COR-L47 (cell line): ENCODE data around the gene CARD9.
"Not testable (repeated sequence)": the region's sequence is repeated elsewhere in the genome, so short reads cannot be mapped to it uniquely, and the experiment has no call there.

Experiments
- DNase-seq: peaks from one replicate; lab custom pipeline; 2025; lab: John Stamatoyannopoulos, UW

The CARD9 gene

DNA sequence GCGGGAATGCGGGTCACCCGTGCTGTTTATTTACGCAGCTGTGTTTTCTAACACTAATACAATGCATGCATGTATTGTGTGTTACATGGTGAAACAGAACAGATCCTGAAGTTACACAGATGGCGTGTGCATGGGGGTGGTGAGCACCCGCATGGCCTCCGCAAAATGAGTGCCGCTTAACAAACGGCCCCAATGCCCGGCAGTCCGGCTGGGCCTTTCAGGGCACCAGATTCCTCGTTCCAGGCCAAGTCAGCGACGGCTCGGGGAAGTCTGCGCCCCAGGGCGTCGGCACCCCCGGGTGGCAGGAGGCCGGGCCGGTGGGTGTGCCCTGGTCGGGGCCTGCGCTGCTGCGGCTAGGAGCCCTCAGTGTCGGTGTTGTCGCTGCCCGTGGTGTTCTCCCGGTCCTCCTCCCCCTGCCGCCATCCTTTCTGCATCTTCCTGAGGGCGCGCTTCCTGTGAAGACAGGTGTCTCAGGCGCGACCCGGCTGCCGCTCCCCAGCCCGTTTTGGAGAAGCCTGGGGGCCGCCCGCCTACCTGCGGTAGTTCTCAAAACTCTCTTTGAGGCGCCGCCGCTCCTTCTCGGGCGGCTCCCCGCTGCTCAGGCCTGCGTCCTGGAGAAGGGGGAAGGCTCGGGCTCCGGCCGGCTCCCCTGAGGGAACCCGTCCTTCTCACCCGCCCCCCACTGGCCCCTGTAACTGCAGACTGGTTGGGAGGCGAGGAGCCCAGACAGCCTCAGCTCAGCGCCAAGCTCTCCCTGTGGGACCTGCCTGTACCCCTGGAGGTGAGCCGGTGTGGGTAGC lies 9.3 kb downstream of the CARD9 start:
- no peak for DNase-seq

DNA sequence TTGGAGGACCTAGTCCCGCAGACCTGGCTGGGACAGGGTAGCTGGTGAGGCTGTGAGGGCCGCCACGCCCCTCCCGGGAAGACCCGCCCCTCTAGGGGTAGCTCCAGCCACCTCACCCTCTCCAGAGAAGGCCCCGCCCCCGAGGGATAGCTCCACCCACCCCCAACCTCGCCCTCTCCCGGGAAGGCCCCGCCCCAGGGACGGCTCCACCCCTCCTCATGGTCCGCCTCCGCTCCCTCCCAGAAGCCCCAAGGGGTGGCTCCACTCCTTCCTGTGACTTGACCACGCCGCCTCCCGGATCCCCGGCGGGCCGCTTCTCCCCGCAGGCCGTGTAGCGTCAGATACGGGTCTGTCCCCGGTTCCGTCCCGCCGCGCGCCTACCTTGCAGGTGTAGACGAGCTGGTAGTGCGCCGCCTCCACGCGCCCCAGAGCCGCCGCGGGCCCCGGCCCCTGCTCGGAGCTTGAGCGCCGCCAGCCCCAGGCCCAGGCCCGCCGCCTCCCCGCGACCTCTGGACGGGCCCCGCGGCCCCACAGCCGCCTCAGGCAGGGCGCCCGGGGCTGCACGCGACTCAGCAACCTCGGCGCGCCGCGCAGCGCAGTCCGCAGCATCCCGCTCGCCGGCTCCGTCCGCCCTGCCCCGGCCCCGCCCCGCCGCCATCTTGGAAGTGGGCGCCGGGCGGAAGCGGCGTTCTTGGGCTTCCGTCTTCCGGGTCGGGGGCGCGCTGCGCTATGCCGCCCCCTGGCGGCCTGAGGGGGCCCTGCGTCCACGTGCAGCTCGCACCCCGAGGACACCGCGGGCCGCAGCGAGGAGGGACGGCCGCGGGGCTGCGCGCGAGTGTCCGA lies 10.1 kb downstream of the CARD9 start, which contains the start of gene DNLZ:
TSS of gene DNLZ (minus strand) at position 639 of the 843 bp plus-strand sequence. CDS start at position 609, 30 bp downstream.
- peak; percentile 89 for DNase-seq

DNA sequence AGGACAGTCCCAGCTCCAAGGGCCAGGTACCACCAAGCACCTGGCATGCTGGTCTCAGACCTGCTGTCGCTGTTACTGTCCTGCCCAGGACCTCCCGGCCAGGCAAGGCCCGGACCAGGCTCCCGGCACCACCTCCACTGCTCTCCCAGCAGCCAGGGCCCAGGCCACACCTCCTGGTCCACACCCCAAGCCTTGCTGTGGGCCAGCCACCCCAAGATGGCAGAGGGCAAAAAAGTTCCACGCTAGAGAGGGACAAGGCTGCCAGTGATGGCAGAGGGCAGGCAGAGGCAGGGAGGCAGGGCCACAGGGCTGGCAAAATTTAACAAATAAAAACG lies 11.1 kb downstream of the CARD9 start:
- DNase-seq: no peak

DNA sequence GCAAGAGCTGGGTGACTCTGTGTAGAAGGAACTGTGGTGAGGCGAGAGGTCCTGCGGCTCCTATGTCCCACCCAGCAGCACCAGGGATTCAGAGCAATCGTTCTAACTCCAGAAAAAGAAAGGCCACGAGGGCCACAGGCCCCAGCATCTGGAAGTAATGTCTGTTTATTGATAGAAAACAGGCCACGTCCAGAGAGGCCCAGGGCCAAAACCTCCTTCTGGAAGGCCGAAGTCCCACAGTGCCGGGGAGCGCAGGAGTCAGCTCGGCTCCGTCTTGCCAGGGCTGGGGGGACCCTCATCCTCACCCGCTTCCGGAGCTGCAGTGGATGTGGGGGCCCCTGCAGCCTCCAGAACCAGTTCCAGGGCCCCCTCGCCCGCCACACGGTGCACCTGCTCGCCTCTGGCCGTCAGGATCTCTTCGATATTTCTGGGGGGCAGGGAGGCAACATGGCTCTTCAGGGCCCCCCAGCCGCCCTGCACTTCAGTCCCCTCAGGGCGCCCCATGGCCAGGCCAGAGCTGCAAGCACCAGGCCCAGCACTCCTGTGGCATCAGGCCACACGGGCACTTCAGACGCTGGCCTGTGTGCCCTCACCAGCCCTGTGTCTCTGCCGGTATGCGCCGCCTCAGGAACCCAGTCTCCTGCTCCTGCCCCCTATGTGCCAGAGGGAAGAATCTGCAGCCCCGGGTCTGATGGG lies 11.6 kb downstream of the CARD9 start:
- no peak for DNase-seq

DNA sequence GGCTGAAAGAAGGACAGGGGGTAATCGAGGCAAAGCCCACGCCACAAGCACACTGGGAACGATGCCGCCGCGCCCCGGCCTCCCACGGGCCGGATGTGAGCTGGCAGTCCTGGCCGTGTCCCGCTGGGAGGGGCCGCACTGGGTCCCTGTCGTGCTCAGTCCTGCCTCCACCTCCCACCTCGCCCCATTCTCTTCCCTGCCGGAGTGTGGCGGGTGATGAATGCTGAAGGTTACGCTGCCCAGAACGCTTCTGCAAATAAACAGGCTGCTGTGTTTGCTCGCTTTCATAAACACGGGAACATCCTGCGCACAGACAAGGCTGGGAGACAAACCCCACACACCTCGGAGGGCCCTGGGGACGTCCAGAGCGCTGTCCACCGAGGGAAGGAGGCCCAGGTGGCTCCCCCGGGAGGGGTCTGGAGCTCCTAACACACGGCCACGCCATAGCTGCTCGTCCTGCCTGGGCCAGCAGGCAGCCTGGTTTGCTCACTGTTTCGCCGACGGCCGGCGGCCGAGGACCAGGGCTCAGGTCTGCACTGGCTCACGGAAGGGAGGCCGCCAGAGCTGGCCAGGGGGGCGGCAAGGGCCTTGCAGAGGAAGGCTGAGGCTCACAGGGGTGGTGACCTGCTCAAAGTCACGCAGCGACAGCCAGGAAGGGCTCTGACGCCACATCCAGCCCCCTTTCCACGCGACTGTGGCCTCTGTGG lies 12.3 kb downstream of the CARD9 start:
- no peak for DNase-seq

DNA sequence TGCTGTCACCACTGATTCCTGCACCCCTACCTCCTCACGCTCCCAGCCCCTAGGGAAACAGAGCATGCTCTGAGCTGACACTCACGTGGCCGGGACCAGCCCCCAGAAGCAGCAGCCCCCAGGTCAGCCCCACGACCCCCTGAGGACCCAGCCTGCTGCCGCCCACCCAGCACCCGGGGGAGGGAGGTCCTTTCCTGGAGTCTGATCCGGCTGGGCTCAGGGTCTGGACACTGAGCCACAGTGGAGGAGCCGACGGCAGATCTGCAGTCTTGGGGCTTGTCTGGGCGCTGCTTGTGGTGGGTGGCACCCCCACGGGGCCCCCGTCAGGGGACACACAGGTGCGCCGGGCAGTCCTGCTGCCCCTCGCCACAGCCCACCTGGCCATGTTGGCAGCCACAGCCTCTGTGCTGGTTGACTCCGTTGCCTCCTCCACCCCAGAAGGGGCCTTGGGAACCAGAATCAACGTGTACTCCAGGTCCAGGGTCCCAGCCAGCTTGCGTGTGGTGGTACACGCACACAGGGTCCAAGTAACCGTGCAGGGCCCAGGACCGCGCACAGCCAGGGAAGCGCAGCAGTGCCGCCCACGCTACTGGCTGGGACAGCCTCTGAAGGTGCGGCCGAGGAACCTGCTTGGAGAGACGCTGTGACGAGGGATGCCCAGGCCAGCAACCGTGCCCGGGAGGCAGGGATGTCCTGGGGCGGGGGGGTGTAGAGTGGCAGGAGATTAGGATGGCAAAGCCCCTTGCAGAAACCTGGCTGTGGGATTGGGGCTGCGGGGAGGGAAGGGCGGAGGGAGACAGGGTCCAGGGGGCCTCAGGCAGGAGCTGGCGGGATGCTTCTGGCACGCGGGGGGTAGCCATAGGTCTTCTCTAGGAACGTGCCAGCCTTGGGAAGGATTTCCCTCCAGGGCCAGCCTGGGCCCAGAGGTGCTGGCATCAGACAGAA lies 13.4 kb downstream of the CARD9 start:
- no peak for DNase-seq

DNA sequence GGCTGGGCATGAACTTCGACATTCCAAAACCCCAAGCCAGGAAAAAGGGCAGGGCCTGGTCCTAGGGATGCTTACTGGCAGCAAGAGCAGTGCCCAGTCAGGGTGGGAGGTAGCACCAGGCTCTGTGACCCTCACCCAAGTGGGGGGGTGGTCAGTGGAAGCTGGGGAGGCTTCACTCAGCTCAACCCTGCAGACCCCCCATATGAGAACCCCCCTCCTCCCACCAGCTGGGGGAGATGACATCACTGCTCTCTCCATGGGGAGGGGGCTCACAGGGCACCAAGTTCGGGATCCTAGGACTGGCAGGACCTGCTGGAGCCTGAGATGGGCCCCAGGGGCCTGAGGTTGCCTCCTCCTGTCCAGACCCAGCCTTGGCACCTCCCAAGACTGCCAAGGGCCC lies 14.6 kb downstream of the CARD9 start:
- DNase-seq: no peak

DNA sequence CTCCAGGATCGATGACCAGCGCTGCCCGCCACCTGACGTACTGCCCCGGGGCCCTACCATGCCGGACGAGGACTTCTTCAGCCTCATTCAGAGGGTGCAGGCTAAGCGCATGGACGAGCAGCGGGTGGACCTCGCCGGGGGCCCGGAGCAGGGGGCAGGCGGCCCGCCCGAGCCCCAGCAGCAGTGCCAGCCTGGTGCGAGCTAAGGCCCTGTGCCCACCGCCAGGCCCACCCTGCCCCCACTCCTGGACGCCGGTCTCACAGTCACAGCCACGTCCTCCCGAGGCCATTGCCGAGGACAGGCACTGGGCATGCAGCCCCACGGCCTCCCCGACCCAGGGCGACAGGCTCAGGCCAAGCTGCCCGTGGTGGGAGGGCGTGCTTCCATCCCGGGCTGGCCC lies 15.5 kb downstream of the CARD9 start:
- DNase-seq: no peak

DNA sequence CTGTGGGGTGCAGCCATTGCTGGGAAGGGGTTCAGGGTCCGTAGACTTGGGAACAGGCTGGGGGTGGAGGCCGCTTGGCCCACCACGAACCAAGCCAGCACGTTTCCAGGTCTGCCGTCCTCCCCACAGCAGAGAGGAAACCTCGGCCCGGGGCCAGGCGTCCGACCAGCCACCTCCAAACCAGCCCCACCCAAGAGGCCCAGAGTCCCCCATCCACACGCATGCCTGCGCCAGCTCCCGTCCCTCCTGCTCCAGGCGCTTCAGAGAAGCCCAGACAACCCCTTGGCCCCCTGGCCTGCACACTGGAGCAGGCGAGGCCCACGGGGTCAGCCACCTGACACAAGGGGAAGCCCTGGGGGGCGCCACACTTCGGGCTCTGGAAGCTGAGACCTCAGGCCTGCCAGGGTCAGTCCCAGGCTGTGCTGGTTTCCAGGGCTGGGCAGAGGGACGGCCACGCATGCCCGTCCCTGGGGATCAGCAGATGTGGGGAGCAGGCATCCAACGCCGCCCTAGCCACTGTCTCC lies 16.2 kb downstream of the CARD9 start:
- no peak for DNase-seq

DNA sequence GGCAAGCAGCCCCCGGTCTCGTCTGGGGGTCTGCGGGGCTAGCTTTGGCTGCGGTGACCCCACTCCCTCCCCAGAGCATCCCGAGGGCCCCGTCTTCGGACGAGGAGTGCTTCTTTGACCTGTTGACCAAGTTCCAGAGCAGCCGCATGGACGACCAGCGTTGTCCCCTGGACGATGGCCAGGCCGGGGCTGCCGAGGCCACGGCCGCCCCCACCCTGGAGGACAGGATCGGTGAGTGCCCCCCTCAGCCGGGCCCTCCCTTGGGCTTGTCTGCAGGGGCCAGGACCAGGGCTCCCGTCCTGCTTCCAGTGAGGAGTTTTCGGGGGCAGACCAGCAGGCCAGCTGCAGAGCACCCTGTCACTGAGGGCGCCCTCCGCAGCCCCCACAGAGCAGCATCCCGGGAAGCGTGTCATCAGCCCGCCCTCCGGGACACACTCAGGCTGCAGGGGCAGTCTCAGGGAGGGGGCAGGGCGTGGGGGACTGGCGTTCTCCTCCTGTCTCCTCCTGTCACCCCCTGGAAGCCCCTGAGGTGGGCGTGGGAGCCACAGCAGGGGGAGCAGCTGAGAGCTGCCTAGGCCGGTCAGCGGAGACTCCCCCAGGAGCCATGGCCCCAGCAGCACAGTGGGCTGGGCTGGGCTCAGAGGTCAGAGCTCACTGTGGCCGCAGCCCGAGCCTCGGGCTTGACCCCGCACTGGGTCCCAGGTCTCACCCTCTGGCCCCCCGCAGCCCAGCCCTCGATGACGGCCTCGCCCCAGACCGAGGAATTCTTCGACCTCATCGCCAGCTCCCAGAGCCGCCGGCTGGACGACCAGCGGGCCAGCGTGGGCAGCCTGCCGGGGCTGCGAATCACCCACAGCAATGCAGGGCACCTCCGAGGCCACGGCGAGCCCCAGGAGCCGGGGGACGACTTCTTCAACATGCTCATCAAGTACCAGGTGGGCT lies 17.6 kb downstream of the CARD9 start:
- DNase-seq: no peak

DNA sequence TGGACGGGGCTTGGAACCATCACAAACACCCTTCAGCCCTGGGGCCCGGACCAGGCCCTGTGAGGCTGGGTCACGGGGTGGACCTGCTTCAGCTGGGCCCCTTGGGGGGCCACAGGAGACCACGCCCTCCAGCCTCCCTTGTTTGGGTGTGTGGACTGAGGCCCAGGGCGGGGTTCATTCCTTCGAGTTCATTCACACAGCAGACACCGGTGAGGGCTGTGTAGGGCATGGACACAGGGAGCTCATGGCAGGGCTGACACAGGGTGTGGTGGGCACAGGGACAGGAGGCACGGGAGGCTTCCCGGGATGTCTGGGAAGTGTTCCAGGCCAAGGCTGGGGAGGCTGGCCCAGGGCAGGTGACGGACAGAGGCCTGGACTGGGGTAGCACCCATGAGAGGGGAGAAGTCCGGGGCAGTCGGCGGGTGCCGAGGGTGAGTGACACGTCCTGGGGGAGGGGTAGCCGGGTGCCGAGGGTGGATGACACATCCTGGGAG lies 18.8 kb downstream of the CARD9 start:
- no peak for DNase-seq

DNA sequence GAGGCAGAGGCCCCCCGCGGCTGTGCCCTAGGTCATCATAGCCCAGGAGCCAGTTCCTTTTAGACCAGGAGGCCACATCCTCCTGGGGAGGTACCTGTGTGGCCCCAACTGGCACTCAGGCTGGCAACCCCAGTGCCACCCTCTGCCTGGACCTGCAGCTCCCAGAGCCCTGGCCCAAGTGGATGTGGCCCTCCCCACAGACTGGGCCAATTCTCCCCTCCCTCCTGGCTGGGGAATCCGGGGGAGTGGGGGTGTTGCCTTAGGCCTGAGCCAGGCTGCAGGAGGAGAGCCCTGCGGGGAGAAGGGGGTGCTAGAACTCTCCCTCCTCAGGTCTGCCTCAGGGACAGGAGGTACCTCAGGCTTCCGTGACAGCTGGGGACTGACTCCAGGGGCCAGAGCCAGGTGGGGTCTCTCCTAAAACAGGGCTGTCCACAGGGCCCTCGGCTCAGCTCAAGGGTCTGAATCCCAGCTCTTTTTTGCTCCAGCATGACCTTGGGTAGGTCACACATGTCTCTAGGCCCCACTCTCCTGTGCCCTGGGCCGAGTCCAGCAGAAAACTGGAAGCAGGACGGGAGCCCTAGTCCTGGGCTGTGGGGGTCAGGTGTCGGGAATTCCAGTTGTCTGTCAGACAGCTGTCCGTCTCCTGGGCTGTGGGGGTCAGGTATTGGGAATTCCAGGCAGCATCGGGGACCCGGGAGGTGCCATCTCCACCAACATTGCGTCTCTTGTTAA lies 19.5 kb downstream of the CARD9 start:
- no peak for DNase-seq

DNA sequence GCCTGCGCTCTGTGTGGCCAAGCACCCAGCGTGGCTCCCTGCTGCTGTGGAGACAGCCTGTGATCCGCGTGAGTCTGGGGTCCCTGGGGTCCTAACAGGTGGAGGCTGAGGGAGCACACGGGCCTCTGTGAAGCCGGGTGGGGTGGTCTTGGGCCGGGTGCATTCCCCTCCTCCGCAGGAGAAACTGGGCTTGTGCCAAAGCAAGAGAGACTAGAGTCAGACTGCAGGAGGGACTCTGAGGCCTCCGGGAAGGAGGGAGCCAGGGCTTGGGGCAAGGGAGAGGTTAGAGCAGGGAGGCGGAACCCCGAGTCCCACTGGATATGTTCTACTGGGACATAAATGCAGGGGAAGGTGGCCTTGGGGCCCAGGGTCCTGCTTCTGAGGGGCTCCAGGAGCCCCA lies 20.4 kb downstream of the CARD9 start:
- no peak for DNase-seq

DNA sequence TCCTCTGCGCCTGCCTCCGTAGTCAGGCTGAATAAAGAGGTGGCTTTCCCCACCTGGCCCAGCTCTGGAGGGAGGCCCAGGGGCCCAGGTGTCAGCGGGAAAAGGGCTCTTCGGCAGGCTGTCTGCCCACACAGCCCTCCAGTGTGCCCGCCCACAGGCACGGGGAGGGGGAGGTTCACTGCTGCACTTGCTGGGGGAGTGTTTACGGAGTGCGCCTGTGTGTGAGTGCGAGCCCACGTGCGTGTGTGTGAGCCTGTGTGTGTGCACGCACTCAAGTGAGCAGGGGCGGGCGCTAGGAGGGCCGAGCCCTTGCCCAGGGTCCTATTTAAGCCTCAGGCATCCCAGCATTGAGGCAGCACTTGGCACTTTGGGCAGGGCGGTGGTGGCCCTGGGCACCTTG lies 20.8 kb downstream of the CARD9 start:
- DNase-seq: no peak

DNA sequence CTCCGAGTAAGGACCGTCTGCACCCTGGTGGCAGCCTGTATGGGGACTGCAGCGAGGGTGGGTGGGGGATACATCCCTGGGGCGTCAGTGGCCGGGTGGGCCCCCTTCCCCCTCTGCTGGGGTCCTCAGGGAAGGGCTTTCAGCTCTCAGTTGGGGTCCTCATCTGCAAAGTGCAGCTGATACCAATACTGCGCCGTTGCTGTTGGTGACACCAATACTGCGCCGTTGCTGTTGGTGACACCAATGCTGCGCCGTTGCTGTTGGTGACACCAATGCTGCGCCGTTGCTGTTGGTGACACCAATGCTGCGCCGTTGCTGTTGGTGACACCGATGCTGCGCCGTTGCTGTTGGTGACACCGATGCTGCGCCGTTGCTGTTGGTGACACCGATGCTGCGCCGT lies 21.6 kb downstream of the CARD9 start:
- not testable (repeated sequence) for DNase-seq

DNA sequence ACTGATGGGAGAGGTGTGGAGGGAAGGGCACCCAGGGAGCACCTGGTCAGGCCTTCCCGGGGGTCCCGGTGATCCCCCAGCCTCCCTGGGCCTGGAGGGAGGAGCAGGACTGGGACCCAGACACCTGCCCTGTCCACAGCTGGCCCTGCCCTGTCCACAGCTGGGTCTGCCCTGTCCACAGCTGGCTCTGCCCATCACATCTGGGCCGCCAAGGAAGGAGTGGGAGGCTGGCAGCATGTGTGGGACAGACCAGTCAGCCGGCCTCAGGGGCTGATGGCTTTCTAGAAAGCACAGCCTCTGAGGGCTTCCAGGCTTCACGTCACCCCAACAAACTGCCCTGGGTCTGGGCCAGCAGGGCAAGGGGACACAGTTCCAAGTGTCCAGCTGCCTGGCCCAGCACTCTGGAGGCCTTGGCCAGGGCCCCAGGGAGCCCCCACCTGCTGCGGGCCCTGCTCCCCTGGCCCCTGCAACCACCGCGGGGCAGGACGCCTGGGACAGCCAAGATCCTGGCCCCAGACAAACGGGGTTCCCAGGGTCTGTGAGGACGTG lies 22.1 kb downstream of the CARD9 start:
- DNase-seq: no peak

DNA sequence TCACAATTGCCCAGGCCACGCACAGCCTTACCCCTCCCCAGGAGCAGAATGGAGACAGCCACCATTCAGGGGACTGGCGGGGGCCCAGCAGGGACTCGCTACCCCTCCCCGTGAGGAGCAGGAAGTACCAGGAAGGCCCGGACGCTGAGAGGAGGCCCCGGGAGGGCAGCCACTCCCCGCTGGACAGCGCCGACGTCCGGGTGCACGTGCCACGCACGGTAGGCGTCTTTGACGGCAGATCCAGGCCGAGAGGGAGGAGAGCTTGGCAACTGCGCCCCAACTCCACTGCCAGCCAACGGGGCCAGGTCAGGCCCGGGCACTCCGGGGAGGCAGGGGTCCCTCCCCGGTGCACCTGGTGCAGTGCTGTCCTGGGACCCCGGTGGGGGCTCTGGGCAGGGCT lies 23.9 kb downstream of the CARD9 start:
- no peak for DNase-seq

DNA sequence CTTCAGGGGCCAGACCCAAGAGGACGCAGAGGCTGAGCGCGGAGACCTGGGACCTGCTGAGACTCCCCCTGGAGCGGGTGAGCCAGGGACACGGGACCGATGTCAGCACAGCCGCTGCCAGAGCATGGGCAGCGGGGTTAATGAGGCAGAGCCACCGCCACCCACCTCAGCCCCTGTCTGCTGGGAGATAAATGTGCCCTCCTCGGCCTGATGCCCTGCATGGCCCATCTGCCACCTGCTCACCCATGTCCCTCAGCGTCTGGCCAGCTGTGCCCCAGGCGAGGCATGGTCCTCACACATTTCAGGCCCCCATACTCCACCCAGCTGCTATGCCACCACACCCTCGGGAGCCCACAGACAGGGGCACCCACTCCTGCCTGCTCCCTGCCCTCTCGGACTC lies 24.8 kb downstream of the CARD9 start:
- DNase-seq: no peak
